LNCAP (cell line): ENCODE data around the gene AKT3.

ENCODE experiments used
- CTCF ChIP-seq: fragments of 450-650 bp; IDR thresholded peaks from 2 replicates; pipeline ENCODE4 v1.5.1; 2017; ENCODE audit warnings: mild to moderate bottlenecking

AKT3 gene

GRCh38 chr1:243461700-243462099 lies 388.3 kb downstream of the AKT3 start:
- no peak for TF ChIP-seq CTCF

- TF ChIP-seq CTCF: no peak
Observed at GRCh38 chr1:243459059-243459458, 391.0 kb downstream of the AKT3 start.

- no peak for TF ChIP-seq CTCF
Observed at GRCh38 chr1:243457363-243457982, 392.6 kb downstream of the AKT3 start.

GRCh38 chr1:243455760-243456651 lies 394.0 kb downstream of the AKT3 start:
- no peak for TF ChIP-seq CTCF

- TF ChIP-seq CTCF: no peak
Observed at GRCh38 chr1:243454328-243454997, 395.6 kb downstream of the AKT3 start.

GRCh38 chr1:243452092-243452491 lies 398.0 kb downstream of the AKT3 start:
- TF ChIP-seq CTCF: no peak

GRCh38 chr1:243449373-243449772 lies 400.7 kb downstream of the AKT3 start:
- TF ChIP-seq CTCF: no peak
